Left renal pelvis (tissue), 4 donors: ENCODE data around the gene ANKMY1. TPM values are rescaled to one million over a fixed set of nuclear protein-coding genes. Genes with fewer than 3 reads are reported as not detected.

Source experiments
- DNase-seq, 4 donors: peaks; one replicate each; pipeline ENCODE4 v3.0.0-alpha.2; 2013; ENCODE audit warnings: low read depth in 4 of 4, low spot score in 3 of 4
- polyA plus RNA-seq, 4 donors: library from polyadenylated mRNA; unstranded; fragments of 120-200 nt; gene quantifications; one replicate each; pipeline ENCODE4 v1.2.1, GENCODE V29; 2013; ENCODE audit not compliant: insufficient read length in 4 of 4

The ANKMY1 gene
- polyA plus RNA-seq, 4 donors = 10.0 to 17.8 (median 11.1) TPM

DNA sequence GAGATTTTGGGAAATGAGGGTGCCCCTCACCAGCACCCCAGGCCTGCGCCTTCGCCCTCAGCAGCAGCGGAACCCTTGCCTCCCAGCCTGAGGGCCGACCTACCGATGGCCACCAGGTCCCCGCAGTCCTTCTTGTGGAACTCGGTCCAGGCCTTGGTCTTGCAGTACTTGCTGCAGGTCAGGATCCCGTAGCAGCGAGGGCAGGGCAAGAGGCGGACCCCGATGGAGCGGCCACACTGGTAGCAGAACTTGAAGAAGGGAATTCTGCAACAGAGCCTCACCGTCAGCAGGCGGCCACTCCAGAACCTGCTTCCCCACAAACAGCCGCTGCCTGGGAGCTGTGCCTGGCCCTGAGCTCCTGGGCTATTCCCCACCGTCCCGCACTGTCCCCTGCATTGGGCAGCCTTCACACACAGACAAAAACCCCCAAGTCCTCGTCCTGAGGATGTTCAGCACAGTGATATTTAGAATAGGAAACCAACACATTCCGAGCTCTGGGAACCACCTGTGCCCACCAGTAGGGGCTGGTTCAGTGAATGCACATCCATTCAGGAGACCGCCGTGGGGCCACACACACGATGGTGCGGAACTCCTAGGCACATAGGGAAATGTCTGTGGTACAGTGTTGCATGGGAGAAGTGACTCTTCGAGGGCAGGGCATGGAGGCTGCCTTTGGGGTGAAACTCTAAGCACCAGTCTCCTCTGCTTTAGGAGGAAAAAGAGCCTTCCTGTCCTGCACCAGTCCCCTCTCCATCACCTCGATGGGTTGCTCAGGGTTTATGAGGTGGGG lies 76.8 kb downstream of the ANKMY1 start:
- DNase-seq = no peak

GRCh38 chr2:240479111-240479501 lies 78.7 kb downstream of the ANKMY1 start:
- no peak for DNase-seq

GRCh38 chr2:240478346-240479110 lies 79.3 kb downstream of the ANKMY1 start:
- DNase-seq = no peak

GRCh38 chr2:240477916-240478315 lies 79.9 kb downstream of the ANKMY1 start:
- DNase-seq = no peak

DNA sequence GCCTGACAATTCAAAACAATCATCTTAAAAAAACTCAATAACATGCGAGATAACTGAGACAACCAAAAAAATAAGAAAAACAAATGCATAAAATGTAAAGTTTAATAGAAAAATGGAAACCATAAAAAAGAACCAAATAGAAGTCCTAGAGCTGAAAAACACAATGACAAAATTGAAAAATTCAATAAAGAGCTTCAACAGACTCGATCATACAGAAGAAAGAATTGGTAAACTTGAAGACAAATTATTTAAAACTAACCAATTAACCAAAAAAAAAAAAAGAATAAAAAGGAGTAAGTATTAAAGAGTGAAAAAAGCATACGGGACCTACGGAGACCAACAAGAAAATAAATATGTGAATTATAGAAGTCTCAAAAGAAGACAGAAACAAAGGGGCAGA lies 84.6 kb downstream of the ANKMY1 start:
- DNase-seq = no peak

DNA sequence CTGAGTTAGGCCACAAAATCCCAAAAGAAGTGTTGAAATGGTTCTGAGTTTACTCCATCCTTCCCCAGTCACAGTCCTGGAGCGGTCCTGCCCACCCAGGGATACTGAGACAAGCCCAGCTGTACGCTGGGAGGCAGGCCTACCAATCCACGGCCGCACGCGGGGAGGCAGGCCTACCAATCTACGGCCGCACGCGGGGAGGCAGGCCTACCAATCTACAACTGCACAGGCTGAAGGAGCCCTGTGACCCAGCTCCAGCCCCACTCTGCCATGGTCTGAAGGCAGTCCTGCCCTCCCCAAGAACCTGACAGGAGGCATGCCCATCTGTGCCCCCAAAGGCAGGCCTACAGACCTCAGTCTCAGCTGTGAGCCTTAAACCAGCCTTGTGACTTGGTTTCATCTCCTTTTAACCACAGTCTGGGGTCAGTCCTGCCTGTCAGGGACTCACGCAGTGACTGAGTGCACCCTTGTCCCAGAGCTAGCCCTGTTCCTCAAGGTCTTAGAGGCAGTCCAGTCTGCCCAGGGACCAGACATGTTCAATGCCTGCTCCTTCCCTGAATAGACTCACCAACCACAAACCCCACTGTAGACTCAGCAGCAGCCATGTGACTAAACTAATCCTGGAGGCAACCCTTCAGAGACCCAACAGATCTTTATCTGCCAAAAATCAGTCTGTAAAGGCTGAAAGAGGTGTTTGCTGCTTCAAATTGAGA lies 85.6 kb downstream of the ANKMY1 start:
- no peak for DNase-seq

DNA sequence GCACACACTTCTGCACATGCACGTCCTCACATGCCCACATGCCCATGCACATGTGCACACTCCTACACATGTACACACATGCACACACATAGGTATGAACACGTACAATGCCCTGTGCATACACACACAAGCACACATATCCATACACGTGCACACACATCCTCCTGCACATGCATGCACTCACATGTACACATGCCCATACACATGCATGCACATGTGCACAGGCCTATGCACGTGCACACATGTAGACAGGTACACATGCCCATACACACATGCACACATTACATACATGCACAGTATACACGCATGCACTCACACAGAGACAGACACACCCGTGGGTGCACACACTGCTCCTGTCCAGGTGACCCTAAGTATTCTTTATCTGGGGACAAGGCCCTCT lies 88.0 kb downstream of the ANKMY1 start:
- DNase-seq = no peak

DNA sequence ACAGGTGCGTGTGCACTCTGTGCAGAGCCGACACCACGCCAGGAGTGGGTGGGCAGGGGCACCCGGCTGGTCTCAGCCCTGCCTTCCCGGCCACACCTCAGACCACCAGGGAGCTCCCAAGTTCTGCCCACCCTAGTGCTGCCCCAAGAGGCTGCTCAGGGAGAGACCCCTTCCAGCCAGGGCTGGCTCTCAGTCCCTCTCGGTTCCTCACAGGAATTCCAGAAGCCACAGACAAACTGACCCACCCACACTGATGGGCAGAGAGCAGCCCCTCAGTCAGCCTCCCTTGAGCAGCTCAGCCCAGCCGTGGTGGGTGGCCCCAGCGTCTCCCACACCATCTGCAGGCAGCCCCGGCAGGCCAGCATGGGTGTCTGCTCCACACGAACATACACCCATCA lies 88.5 kb downstream of the ANKMY1 start:
- DNase-seq = no peak

DNA sequence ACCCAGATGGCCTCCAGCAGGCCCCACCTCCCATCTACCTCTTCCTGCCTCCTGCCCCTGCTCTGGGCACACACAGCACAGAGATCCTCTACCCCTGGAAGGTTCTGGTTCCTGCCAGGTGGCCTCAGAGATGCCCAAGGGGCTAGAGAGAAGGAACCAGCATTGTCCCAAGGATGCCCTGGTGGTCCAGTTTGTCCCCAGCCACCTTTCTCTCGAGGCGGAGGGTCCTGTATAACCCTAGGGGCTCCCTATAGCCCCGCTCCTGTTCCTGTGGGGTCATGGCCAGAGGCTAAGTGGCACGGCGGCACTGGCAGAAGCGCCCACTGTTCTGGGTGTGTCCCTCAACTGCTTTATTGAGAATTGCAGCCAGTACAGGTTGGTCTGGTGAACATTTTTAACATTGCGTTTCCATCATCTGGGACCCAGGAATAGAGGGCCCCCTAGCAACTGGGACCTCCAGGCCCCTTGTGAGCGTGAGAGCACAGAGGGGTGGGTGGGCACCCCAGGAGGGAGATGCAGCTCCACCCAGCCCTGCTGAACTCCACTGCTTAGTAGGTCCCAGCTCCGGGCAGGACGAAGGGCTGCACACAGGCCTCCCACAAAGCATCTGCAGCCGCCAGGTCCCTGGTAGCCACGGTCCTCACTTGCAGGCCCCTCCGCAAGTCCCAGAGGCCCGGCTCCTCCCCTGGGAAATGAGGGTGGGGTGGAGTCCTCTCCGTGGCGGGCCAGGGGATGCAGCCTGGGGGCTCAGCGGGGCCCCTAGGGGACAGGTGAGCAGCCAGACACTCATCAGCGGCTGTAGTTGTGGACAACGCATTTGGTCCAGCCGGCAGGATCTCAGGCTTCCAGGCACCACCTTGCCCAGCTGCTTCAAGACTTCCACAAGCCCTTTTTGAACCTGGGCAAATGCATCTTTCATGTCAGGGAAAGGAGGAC lies 89.2 kb downstream of the ANKMY1 start:
- DNase-seq = no peak

- DNase-seq = no peak
These were observed 90.0 kb downstream of the ANKMY1 start for GRCh38 chr2:240467659-240468302.

GRCh38 chr2:240467149-240467642 lies 90.6 kb downstream of the ANKMY1 start:
- DNase-seq = no peak

DNA sequence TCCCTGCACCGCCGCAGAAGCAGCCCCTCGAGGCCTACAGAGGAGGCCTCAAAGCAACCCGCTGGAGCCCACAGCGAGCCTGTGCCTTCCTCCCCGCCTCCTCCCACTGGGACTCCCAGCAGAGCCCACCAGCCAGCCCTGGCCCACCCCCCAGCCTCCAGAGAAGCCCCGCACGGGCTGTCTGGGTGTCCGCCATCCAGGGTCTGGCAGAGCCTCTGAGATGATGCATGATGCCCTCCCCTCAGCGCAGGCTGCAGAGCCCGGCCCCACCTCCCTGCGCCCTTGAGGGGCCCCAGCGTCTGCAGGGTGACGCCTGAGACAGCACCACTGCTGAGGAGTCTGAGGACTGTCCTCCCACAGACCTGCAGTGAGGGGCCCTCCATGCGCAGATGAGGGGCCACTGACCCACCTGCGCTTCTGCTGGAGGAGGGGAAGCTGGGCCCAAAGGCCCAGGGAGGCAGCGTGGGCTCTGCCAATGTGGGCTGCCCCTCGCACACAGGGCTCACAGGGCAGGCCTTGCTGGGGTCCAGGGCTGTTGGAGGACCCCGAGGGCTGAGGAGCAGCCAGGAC lies 91.1 kb downstream of the ANKMY1 start:
- DNase-seq = no peak

DNA sequence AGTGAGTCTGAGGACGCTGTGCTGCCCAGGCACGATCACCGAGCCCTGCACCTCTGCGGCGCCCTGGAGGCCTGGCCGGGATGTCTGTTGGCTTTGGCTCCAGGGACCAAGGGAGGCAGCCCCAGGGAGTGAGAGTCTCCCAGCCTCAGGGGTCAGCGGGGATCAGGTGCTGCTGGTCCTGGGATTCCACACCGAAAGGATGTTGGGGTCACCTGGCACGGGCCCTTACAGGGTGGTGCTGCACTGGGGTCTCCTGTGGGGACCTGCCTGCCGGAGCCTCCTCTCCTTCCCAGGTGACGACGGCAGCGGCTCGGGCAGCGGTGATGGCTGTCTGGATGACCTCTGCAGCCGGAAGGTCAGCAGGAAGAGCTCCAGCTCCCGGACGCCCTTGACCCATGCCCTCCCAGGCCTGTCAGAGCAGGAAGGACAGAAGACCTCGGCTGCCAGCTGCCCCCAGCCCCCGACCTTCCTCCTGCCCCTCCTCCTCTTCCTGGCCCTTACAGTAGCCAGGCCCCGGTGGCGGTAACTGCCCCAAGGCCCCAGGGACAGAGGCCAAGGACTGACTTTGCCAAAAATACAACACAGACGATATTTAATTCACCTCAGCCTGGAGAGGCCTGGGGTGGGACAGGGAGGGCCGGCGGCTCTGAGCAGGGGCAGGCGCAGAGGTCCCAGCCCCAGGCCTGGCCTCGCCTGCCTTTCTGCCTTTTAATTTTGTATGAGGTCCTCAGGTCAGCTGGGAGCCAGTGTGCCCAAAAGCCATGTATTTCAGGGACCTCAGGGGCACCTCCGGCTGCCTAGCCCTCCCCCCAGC lies 91.8 kb downstream of the ANKMY1 start:
- no peak for DNase-seq

DNA sequence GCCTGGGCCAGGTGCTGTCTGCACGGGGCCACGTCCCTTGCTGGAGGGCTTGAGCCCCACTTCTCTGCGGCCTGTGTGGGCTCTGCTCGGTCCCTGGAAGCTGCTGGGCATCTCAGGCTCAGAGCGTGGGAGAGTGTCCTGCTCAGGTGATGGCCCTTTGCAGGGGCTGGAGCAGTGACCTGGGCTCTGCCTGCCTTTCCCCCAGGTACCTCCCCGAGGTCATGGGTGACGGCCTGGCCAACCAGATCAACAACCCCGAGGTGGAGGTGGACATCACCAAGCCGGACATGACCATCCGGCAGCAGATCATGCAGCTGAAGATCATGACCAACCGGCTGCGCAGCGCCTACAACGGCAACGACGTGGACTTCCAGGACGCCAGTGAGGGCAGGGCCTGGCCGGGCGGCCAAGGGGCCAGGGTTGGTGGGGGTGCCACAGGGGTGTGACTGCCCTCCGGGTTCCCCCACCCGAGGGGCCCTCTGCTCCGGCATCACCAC lies 92.5 kb downstream of the ANKMY1 start:
- DNase-seq = no peak

DNA sequence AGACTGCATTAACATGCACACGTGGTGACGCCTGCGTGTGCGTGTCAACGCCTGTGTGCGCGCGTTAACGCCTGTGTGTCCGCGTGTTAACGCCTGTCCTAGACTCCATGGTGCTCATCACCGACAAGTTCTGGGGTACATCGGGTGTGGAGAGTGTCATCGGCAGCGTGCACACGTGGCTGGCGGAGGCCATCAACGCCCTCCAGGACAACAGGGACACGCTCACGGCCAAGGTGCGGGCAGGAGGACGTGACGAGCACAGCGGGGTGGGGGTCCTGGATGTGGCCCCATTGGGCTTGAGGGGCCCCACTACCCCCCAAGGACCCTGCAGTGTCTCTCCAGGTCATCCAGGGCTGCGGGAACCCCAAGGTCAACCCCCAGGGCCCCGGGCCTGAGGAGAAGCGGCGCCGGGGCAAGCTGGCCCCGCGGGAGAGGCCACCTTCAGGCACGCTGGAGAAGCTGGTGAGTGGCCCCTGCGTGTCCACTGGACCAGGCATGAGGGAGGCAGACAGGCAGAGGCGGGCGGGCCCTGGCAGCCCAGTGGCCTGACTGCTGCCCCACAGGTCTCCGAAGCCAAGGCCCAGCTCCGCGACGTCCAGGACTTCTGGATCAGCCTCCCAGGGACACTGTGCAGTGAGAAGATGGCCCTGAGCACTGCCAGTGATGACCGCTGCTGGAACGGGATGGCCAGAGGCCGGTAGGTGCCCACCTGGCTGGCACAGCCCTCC lies 93.1 kb downstream of the ANKMY1 start:
- DNase-seq = no peak

- no peak for DNase-seq
These were observed 93.8 kb downstream of the ANKMY1 start for GRCh38 chr2:240463866-240464481.

- DNase-seq = no peak
These were observed 94.4 kb downstream of the ANKMY1 start for GRCh38 chr2:240463274-240463865.
